ENCODE measurements around the gene MLXIP. TPM values are rescaled to one million over a fixed set of nuclear protein-coding genes. Genes with fewer than 3 reads are reported as not detected.
A peak's percentile ranks its signal among the peaks of the same experiment; 100 is the strongest.

Gene MLXIP
- total and polyA plus RNA-seq, 2 experiments from 2014 or later = 8.2 to 11.0 TPM

DNA sequence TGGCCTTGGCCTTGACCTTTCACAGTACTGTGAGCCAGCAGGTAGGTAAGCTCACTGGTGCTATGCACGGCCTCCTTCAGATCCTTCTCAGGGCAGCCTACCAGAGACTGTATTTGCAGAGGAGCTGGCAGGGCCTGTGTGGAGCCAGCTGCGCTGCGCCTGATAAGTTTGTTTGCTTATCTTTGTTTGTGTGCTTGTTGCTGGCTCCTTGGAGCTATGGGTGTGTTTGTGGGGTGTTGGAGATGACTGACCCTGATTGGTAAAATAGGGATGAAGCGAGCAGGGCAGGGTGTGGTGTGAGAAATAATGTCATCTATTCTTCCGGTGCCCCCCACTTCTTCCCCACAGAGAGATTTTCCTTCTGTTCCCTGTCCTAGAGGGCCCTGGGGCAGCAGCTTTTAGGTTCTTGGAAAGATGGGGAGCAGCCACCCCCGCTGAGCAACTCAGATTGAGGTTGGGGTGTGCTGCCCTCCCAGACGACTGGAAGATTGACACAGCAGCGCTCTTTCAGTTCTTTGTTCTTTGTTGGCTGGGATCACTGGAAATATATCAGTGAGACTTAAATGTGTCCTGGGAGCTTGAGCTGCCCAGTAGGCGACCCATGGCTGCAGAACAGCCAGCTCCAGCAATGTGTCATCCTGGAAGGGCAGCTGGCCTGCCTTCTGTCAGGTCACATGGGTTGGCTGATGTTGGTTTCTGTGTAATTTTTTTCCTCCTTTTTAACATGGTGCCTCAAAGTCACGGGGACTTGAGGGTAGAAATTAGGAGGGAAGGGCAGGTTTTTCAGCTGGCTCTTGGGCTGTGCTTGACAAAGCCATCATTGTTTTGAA lies 19.6 kb downstream of the MLXIP start:
- DNase-seq (ENCODE audit: low read depth in 1 of 2, low spot score in 1 of 2) = peak; percentile 26 to 87
- Histone ChIP-seq H3K4me1 (ENCODE audit: low read depth) (peaks cover 18% of the 10 kb centered on the region), H3K27me3 (no peaks in the 10 kb centered on the region), H3K27ac (peak overlapping the region; percentile 58), H3K4me3 (no peak overlapping the region), H3K36me3 (no peaks in the 10 kb centered on the region), H3K9me3 (ENCODE audit: low read depth) (no peaks in the 10 kb centered on the region)
- TF ChIP-seq CTCF (IDR thresholded peaks at IDR 0.05; ENCODE audit: low read depth, low read length) = no peak

DNA sequence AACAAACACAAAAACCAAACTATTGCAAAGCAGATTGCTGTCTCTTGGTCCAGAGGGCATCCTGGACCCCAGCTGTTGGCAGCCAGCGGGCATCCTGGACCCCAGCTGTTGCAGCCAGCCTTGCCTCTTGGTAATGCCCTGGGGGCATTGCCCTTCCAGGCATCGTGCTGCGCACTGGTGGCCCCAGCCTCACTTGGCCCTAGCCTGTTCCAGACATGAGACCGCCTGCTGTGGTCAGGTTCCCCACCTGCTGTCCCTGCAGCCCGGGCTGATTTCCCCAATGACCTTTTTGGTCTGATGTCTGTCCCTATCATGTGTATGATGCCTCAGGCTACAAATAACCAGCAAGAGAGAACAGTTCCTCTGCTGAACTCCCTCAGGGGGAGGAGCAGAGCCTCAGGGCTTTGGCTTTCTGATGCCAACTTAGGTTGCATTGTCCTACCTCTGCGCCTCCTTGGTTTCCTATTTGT lies 20.8 kb downstream of the MLXIP start:
- no peak for TF ChIP-seq CTCF (IDR thresholded peaks at IDR 0.05; ENCODE audit: low read depth, low read length)
- Histone ChIP-seq H3K4me3 (no peak overlapping the region), H3K9me3 (ENCODE audit: low read depth) (no peaks in the 10 kb centered on the region), H3K4me1 (ENCODE audit: low read depth) (peaks cover 18% of the 10 kb centered on the region), H3K36me3 (no peaks in the 10 kb centered on the region), H3K27ac (no peak overlapping the region), H3K27me3 (no peaks in the 10 kb centered on the region)
- no peak for DNase-seq (ENCODE audit: low read depth in 1 of 2, low spot score in 1 of 2)

- DNase-seq (ENCODE audit: low read depth in 1 of 2, low spot score in 1 of 2) = no peak
- Histone ChIP-seq H3K4me1 (ENCODE audit: low read depth) (peaks cover 18% of the 10 kb centered on the region), H3K4me3 (no peak overlapping the region), H3K27me3 (no peaks in the 10 kb centered on the region), H3K9me3 (ENCODE audit: low read depth) (no peaks in the 10 kb centered on the region), H3K36me3 (no peaks in the 10 kb centered on the region), H3K27ac (no peak overlapping the region)
- TF ChIP-seq CTCF (IDR thresholded peaks at IDR 0.05; ENCODE audit: low read depth, low read length) = no peak
Measured at GRCh38 chr12:122099856-122100255, 21.3 kb downstream of the MLXIP start.

GRCh38 chr12:122100568-122100967 lies 22.0 kb downstream of the MLXIP start:
- Histone ChIP-seq H3K27ac (no peak overlapping the region), H3K4me1 (ENCODE audit: low read depth) (peaks cover 18% of the 10 kb centered on the region), H3K9me3 (ENCODE audit: low read depth) (no peaks in the 10 kb centered on the region), H3K4me3 (no peak overlapping the region), H3K36me3 (no peaks in the 10 kb centered on the region), H3K27me3 (no peaks in the 10 kb centered on the region)
- TF ChIP-seq CTCF (IDR thresholded peaks at IDR 0.05; ENCODE audit: low read depth, low read length) = no peak
- DNase-seq (ENCODE audit: low read depth in 1 of 2, low spot score in 1 of 2) = no peak

GRCh38 chr12:122102331-122102730 lies 23.8 kb downstream of the MLXIP start:
- Histone ChIP-seq H3K36me3 (no peaks in the 10 kb centered on the region), H3K4me1 (ENCODE audit: low read depth) (peaks cover 22% of the 10 kb centered on the region), H3K27ac (no peak overlapping the region), H3K4me3 (no peak overlapping the region), H3K9me3 (ENCODE audit: low read depth) (no peaks in the 10 kb centered on the region), H3K27me3 (no peaks in the 10 kb centered on the region)
- peak in 1 of 2 donors; percentile 64 for DNase-seq (ENCODE audit: low read depth in 1 of 2, low spot score in 1 of 2)
- TF ChIP-seq CTCF (IDR thresholded peaks at IDR 0.05; ENCODE audit: low read depth, low read length) = no peak
